Prostate gland (tissue), 2 donors: ENCODE measurements around the gene ANXA2.

Experiments
- POLR2A ChIP-seq: fragments of 450-650 bp; IDR thresholded peaks from one replicate; pipeline ENCODE4 v1.6.1; 2016; ENCODE audit warnings: antibody characterized with exemption, mild to moderate bottlenecking
- POLR2AphosphoS5 ChIP-seq: sonication (generic); formaldehyde crosslinking; IDR thresholded peaks from one replicate; pipeline ENCODE4 v1.6.1; 2017; ENCODE audit warnings: antibody characterized with exemption
- TF ChIP-seq, protein P1 (sequence below), 4 experiments: fragments of 200-600 bp in 2 of 4; fragments of 450-650 bp in 2 of 4; sonication (generic) in 2 of 4; IDR thresholded peaks; 1 replicate in 3 of 4; 2 replicates in 1 of 4; pipeline ENCODE4 v1.5.1; 2016 to 2019; ENCODE audit warnings: antibody characterized with exemption in 4 of 4, mild to moderate bottlenecking in 2 of 4, moderate library complexity in 2 of 4

GRCh38 chr15:60416484-60416883, 18.7 kb upstream of the ANXA2 start:
- TF ChIP-seq POLR2AphosphoS5, result no peak
- TF ChIP-seq, protein P1, sequence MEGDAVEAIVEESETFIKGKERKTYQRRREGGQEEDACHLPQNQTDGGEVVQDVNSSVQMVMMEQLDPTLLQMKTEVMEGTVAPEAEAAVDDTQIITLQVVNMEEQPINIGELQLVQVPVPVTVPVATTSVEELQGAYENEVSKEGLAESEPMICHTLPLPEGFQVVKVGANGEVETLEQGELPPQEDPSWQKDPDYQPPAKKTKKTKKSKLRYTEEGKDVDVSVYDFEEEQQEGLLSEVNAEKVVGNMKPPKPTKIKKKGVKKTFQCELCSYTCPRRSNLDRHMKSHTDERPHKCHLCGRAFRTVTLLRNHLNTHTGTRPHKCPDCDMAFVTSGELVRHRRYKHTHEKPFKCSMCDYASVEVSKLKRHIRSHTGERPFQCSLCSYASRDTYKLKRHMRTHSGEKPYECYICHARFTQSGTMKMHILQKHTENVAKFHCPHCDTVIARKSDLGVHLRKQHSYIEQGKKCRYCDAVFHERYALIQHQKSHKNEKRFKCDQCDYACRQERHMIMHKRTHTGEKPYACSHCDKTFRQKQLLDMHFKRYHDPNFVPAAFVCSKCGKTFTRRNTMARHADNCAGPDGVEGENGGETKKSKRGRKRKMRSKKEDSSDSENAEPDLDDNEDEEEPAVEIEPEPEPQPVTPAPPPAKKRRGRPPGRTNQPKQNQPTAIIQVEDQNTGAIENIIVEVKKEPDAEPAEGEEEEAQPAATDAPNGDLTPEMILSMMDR (IDR thresholded peaks at IDR 0.05), result no peak
- no peak for TF ChIP-seq POLR2A
